GM10248 (cell line): ENCODE results near the gene TOX4.

Experiments
- CTCF ChIA-PET: fragments of 300-600 bp; sonication (Branson Sonifier 250); formaldehyde crosslinking; extraction: SDS; loops from one replicate; lab custom pipeline; 2021; ENCODE audit warnings: antibody characterized with exemption; lab: Yijun Ruan, JAX
- POLR2A ChIA-PET: fragments of 350-650 bp; sonication (Branson Sonifier 250); formaldehyde crosslinking; extraction: SDS; loops from one replicate; lab custom pipeline; 2020; ENCODE audit warnings: antibody characterized with exemption; lab: Yijun Ruan, JAX
- DNase-seq: peaks from one replicate; pipeline ENCODE4 v3.0.0; 2012; ENCODE audit errors: extremely low spot score
- CTCF ChIP-seq: IDR thresholded peaks from 2 replicates; pipeline ENCODE4 v1.5.1; 2012; ENCODE audit warnings: mild to moderate bottlenecking, low read depth; ENCODE audit errors: extremely low read depth, missing control alignments, control extremely low read depth

TOX4 gene

GRCh38 chr14:21509432-21510143, 32.6 kb downstream of the TOX4 start:
- no peak for DNase-seq
- TF ChIP-seq CTCF = no peak
- ChIA-PET CTCF (interaction anchor here (1.4 to 5.3 kb wide), 5 partner anchors 11 to 48 kb away, joined by 4 to 48 read pairs (median 8); partner anchors contain the start of genes RAB2B, SALL2 and TOX4), POLR2A (interaction anchor here (0.6 kb wide), 1 partner anchor 234 kb away, joined by 9 read pairs; no protein-coding TSS in a partner anchor)

GRCh38 chr14:21510735-21511657, 34.0 kb downstream of the TOX4 start, which contains the start of gene METTL3:
Gene METTL3 (minus strand): TSS chr14:21511340. CDS start chr14:21511223, 117 bp downstream.
- ChIA-PET CTCF (interaction anchor here (0.7 to 5.3 kb wide), 12 partner anchors 13 to 407 kb away, joined by 3 to 48 read pairs (median 5); partner anchors contain the start of genes CHD8, RAB2B, SALL2 and TOX4), POLR2A (interaction anchor here (0.6 to 1.3 kb wide), 7 partner anchors 9 to 55 kb away, joined by 3 to 13 read pairs (median 4); partner anchors contain the start of genes CHD8, RAB2B, SALL2 and TOX4)
- peak; percentile 92 for DNase-seq
- TF ChIP-seq CTCF = no peak

DNA sequence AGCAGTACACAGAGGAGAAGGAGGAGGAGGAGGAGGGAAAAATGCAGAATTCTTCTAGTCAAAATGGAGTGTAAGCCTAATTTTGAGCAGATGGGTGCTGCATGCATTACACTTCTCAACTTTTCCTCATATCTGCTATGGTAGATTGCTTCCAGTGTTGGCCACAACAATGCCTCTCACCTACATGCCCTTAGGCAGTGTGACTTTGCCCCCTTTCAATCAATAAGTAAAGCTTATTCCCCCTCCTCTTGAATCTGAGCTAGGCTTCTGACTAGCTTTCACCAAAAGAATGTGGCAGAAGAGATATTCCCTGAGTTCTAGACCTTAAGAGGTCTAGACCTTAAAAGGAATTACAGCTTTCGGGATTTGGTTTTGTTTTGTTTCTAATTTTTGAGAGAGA, 37.3 kb downstream of the TOX4 start:
- POLR2A ChIA-PET = no interaction called here
- CTCF ChIA-PET = interaction anchor here (1.2 to 2.4 kb wide), 2 partner anchors 10 to 16 kb away, joined by 4 to 14 read pairs; no protein-coding TSS in a partner anchor
- no peak for TF ChIP-seq CTCF
- DNase-seq = no peak

DNA sequence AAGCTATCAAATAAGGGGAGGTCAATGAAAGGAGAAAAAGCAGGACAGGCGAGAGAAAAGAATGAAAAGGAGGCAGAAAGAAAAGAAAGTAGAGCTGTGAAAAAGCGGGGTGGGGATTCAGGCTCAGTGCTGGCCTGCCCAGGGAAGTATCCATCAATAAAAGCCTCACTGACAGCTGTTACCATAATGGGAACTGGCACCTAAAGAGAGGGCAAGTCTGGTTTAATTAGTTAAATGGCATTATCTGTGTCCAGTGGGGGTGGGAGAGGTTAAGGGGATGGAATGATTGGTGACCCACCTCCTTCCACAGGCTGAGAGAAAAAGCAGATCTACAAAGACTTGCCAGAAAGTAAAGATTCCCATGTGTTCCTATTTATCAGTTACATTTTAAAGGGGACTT, 41.7 kb downstream of the TOX4 start:
- DNase-seq = no peak
- no peak for TF ChIP-seq CTCF
- POLR2A ChIA-PET = no interaction called here
- CTCF ChIA-PET = interaction anchor here (1.0 to 2.2 kb wide), 2 partner anchors 20 to 28 kb away, joined by 3 to 8 read pairs; no protein-coding TSS in a partner anchor

DNA sequence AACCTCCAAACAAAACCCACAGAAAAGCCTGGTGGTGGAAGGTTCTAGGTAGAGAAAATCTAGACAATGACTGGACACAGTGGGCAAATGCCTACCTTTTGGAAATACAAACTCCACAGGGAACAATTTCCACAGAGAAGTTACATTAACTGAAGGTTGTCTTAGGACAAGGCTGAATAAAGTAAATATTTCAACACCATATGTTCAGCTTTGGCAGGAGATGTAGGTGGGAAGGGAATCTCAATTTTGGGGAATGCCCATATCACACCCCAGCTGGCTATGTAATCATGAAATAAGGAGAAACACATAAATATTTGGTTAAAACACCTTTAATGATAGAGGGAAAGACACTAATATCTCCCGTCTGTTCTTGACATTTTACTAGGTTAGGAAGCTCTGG, 43.8 kb downstream of the TOX4 start:
- TF ChIP-seq CTCF = no peak
- no peak for DNase-seq
- CTCF ChIA-PET = interaction anchor here (1.4 to 2.6 kb wide), 2 partner anchors 17 to 23 kb away, joined by 3 to 18 read pairs; no protein-coding TSS in a partner anchor
- POLR2A ChIA-PET = no interaction called here

GRCh38 chr14:21521501-21521900, 44.5 kb downstream of the TOX4 start:
- no peak for DNase-seq
- ChIA-PET CTCF (interaction anchor here (1.4 to 3.3 kb wide), 3 partner anchors 8 to 24 kb away, joined by 3 to 18 read pairs (median 11); no protein-coding TSS in a partner anchor), POLR2A (no interaction called here)
- TF ChIP-seq CTCF = no peak
